GM12878 (cell line): ENCODE data around the gene HJV. TPM values are rescaled to one million over a fixed set of nuclear protein-coding genes. Genes with fewer than 3 reads are reported as not detected.

Source experiments
- ATAC-seq: fragments of 200-7000 bp; cut with Tn5 transposase; 3 replicates; pipeline ENCODE4 v1.9.1; 2020; ENCODE audit warnings: mild to moderate bottlenecking, moderate library complexity
- BruUV-seq: library from RNA; stranded (reverse); fragments of 400-500 nt; replicated peaks from 2 replicates; lab custom pipeline; 2021; lab: Mats Ljungman, UMichigan
- CTCF ChIA-PET: fragments of 300-600 bp; sonication (Branson Sonifier 250); formaldehyde crosslinking; extraction: SDS; loops from one replicate; lab custom pipeline; 2021; ENCODE audit warnings: inconsistent platforms; lab: Yijun Ruan, JAX
- POLR2A ChIA-PET: fragments of 350-600 bp; formaldehyde crosslinking; extraction: SDS; loops from one replicate; lab custom pipeline; 2021; ENCODE audit warnings: inconsistent platforms; lab: Charles Lee
- RAD21 ChIA-PET: fragments of 300-600 bp; sonication (Branson Sonifier 250); formaldehyde crosslinking; loops from one replicate; lab custom pipeline; 2023; ENCODE audit warnings: antibody characterized with exemption; ENCODE audit not compliant: unreplicated experiment; lab: Charles Lee
- SMC1A ChIA-PET: fragments of 300-600 bp; sonication (Branson Sonifier 250); formaldehyde crosslinking; loops from one replicate; lab custom pipeline; 2023; ENCODE audit not compliant: unreplicated experiment, uncharacterized antibody; lab: Charles Lee
- DNase-seq: peaks from one replicate; pipeline ENCODE4 v3.0.0-alpha.2; 2011; ENCODE audit warnings: low read depth, low spot score
- FAIRE-seq: peaks from 3 replicates; lab custom pipeline; 2011; peaks lifted over from hg19 to GRCh38; lab: Jason Lieb, UNC
- H2AFZ ChIP-seq: 2 replicates; pipeline ENCODE4 v1.6.0; 2011; ENCODE audit warnings: low read depth, low read length, control low read depth; ENCODE audit not compliant: control insufficient read depth
- H3K27ac ChIP-seq: 2 replicates; pipeline ENCODE4 v1.5.1; 2011; ENCODE audit warnings: control low read depth; ENCODE audit not compliant: control insufficient read depth, insufficient read depth
- H3K27me3 ChIP-seq, 2 experiments: replicated peaks in 1 of 2; 2 replicates each; pipeline versions ENCODE4 v1.6.0 to v1.6.1; 2011; ENCODE audit warnings: low read length in 1 of 2; ENCODE audit not compliant: control insufficient read depth in 2 of 2, insufficient read depth in 2 of 2
- H3K36me3 ChIP-seq, 2 experiments: 2 replicates each; pipeline ENCODE4 v1.5.1; 2011; ENCODE audit warnings: low read length in 1 of 2; ENCODE audit not compliant: control insufficient read depth in 2 of 2, insufficient read depth in 2 of 2
- H3K4me1 ChIP-seq: 2 replicates; pipeline ENCODE4 v1.6.1; 2011; ENCODE audit warnings: mild to moderate bottlenecking, low read length, moderate library complexity, mixed read lengths; ENCODE audit not compliant: control insufficient read depth, insufficient read depth
- H3K4me2 ChIP-seq: 2 replicates; pipeline ENCODE4 v1.6.0; 2011; ENCODE audit warnings: control low read depth; ENCODE audit not compliant: control insufficient read depth, insufficient read depth
- H3K4me3 ChIP-seq: fragments of 200-600 bp; sonication (generic); 2 replicates; pipeline ENCODE4 v1.5.1; 2016
- H3K79me2 ChIP-seq: 2 replicates; pipeline ENCODE4 v1.6.0; 2011; ENCODE audit warnings: low read length; ENCODE audit not compliant: control insufficient read depth, insufficient read depth
- H3K9ac ChIP-seq: 2 replicates; pipeline ENCODE4 v1.8.0; 2011; ENCODE audit warnings: low read length, control low read depth, mixed read lengths; ENCODE audit not compliant: control insufficient read depth, insufficient read depth
- H3K9me3 ChIP-seq: replicated peaks from 3 replicates; pipeline ENCODE4 v1.5.1; 2011; ENCODE audit warnings: mild to moderate bottlenecking, low read length; ENCODE audit not compliant: control insufficient read depth, insufficient read depth
- H4K20me1 ChIP-seq: 2 replicates; pipeline ENCODE4 v1.6.0; 2011; ENCODE audit not compliant: control insufficient read depth, insufficient read depth
- ATF2 ChIP-seq: IDR thresholded peaks from 2 replicates; pipeline ENCODE4 v1.6.1; 2012; ENCODE audit warnings: low read length, inconsistent platforms
- E2F4 ChIP-seq: IDR thresholded peaks from 2 replicates; pipeline ENCODE4 v1.6.1; 2012; ENCODE audit warnings: low read depth, low read length, improper control_type of control experiment
- EGR1 ChIP-seq, 2 experiments: IDR thresholded peaks; 1 replicate in 1 of 2; 2 replicates in 1 of 2; pipeline ENCODE4 v1.6.1; 2011 to 2012; ENCODE audit warnings: low read depth in 2 of 2, low read length in 2 of 2, borderline replicate concordance in 1 of 2, mild to moderate bottlenecking in 1 of 2, moderate library complexity in 1 of 2
- ETV6 ChIP-seq, 2 experiments: fragments of 450-650 bp in 1 of 2; IDR thresholded peaks in 1 of 2; conservative IDR thresholded peaks in 1 of 2; 2 replicates each; pipeline ENCODE4 v1.6.1; 2014; ENCODE audit warnings: antibody characterized with exemption in 1 of 2, borderline replicate concordance in 1 of 2, low read depth in 1 of 2, mild to moderate bottlenecking in 1 of 2, moderate library complexity in 1 of 2
- SMARCA5 ChIP-seq: fragments of 450-650 bp; IDR thresholded peaks from 2 replicates; pipeline ENCODE4 v1.6.1; 2017; ENCODE audit warnings: mild to moderate bottlenecking
- ZBED1 ChIP-seq: IDR thresholded peaks from 2 replicates; pipeline ENCODE4 v1.6.1; 2016; ENCODE audit warnings: borderline replicate concordance
- ZSCAN29 ChIP-seq: fragments of 450-650 bp; IDR thresholded peaks from 2 replicates; pipeline ENCODE4 v1.6.1; 2017; ENCODE audit warnings: mild to moderate bottlenecking, moderate library complexity
- WGBS: methylation state at CpG from one replicate; pipeline ENCODE4 v1.1.6; 2016; ENCODE audit warnings: low lambda C conversion rate; ENCODE audit not compliant: insufficient replicate concordance, insufficient coverage; ENCODE audit errors: missing lambda C conversion rate; 5-methylcytosine and 5-hydroxymethylcytosine counted together
- in situ Hi-C: fragments of 300-500 bp; cut with MboI; formaldehyde crosslinking; loops from 9 replicates; pipeline ENCODE4 v1.14.3; 2018; ENCODE audit warnings: mixed read lengths
- intact Hi-C: fragments of 100-400 bp; cut with micrococcal nuclease; formaldehyde crosslinking; loops from one replicate; pipeline ENCODE4 v1.14.2; 2022; ENCODE audit not compliant: unreplicated experiment
- polyA plus RNA-seq, 11 experiments: library from polyadenylated mRNA; depleted of rRNA in 4 of 11; unstranded in 6 of 11; stranded (reverse) in 5 of 11; fragments of >200 nt; fragmentation: Nextera tagmentation in 4 of 11; fragmentation: Illumina TruSeq in 1 of 11; extraction: Ambion mirVana in 4 of 11; extraction: Trizol in 1 of 11; gene quantifications; 1 replicate in 1 of 11; 2 replicates in 10 of 11; pipeline versions ENCODE4 v1.2.1 to v1.2.3, GENCODE V29; 2011 to 2016; ENCODE audit warnings: inconsistent platforms in 2 of 11, missing spikeins in 2 of 11, low read depth in 1 of 11
- total RNA-seq, 4 experiments: library from RNA; depleted of rRNA in 3 of 4; stranded (reverse); fragments of >200 nt in 3 of 4; fragmentation: Illumina TruSeq in 1 of 4; extraction: Trizol in 1 of 4; gene quantifications; 2 replicates each; pipeline versions ENCODE4 v1.2.1 to v1.2.3, GENCODE V29; 2013 to 2021

HJV gene
- total and polyA plus RNA-seq, 10 of the 15 experiments (the other 5 are each of a cell fraction or from before 2014, with no cell fraction given): not detected

GRCh38 chr1:145980457-145980994 lies 41.0 kb downstream of the HJV start:
- intact Hi-C loops: no loop called here
- RAD21 ChIA-PET: interaction anchor here (1.4 to 7.9 kb wide), 14 partner anchors 8 to 135 kb away, joined by 6 to 136 read pairs (median 22); partner anchors contain the start of genes ANKRD34A, LIX1L, NUDT17 and PIAS3
- peaks cover 54% of the 10 kb centered on the region for H3K4me1 ChIP-seq

More at GRCh38 chr1:145980457-145980994, 41.0 kb downstream of the HJV start:
- Histone ChIP-seq H3K27ac (peak overlapping the region; percentile 99), H3K36me3 (no peaks in the 10 kb centered on the region), H3K27me3 (no peaks in the 10 kb centered on the region), H3K4me2 (peak overlapping the region; percentile 95), H3K9ac (0 out of 2 replicates have a peak overlapping the region, but pooled peaks have one; percentile 17), H4K20me1 (no peaks in the 10 kb centered on the region), H3K4me3 (no peak overlapping the region), H3K79me2 (no peaks in the 10 kb centered on the region), H2AFZ (peak overlapping the region; percentile 16; the same call in 1 of the 2 replicates), H3K9me3 (no peaks in the 10 kb centered on the region)
- in situ Hi-C loops: no loop called here
- FAIRE-seq (no peak), DNase-seq (no peak), ATAC-seq (no peak)
- no TSS peak for BruUV-seq
- ChIA-PET CTCF (interaction anchor here (0.9 to 9.4 kb wide), 8 partner anchors 12 to 134 kb away, joined by 3 to 361 read pairs (median 54); partner anchors contain the start of genes ANKRD34A, LIX1L, NUDT17 and POLR3GL), SMC1A (interaction anchor here (1.1 to 10.9 kb wide), 13 partner anchors 13 to 156 kb away, joined by 3 to 244 read pairs (median 27); partner anchors contain the start of genes ANKRD34A, LIX1L, PIAS3 and POLR3C), POLR2A (interaction anchor here (0.6 to 6.5 kb wide), 12 partner anchors 10 to 121 kb away, joined by 3 to 102 read pairs (median 14); partner anchors contain the start of genes ANKRD34A, LIX1L, PEX11B and PIAS3)
- TF ChIP-seq EGR1 (IDR thresholded peaks at IDR 0.05; ENCODE audit: borderline replicate concordance in 1 of 2, low read depth in 2 of 2, low read length in 2 of 2) (no peak), E2F4 (no peak), ATF2 (no peak), SMARCA5 (0 out of 2 replicates have a peak, but pooled peaks have one; percentile 6), ETV6 (conservative IDR thresholded peaks at IDR 0.05 in 1 of 2, IDR thresholded peaks at IDR 0.05 in 1 of 2; ENCODE audit: borderline replicate concordance in 1 of 2, low read depth in 1 of 2) (no peak), ZSCAN29 (no peak), ZBED1 (no peak)
- WGBS: 94% methylated on average over 1 of the region's 1 CpG
